Measurements from ENCODE around the gene CRTC2. TPM values are rescaled to one million over a fixed set of nuclear protein-coding genes. Genes with fewer than 3 reads are reported as not detected.
"Not testable (repeated sequence)": the region's sequence is repeated elsewhere in the genome, so short reads cannot be mapped to it uniquely, and the experiment has no call there.

CRTC2 gene
- total RNA-seq, 2 experiments from 2014 or later, result 56.4 to 67.0 TPM

- H3K27ac Mint-ChIP-seq, result no peak overlapping the region
These were observed 50.3 kb downstream of the CRTC2 start for GRCh38 chr1:153908071-153908470.

DNA sequence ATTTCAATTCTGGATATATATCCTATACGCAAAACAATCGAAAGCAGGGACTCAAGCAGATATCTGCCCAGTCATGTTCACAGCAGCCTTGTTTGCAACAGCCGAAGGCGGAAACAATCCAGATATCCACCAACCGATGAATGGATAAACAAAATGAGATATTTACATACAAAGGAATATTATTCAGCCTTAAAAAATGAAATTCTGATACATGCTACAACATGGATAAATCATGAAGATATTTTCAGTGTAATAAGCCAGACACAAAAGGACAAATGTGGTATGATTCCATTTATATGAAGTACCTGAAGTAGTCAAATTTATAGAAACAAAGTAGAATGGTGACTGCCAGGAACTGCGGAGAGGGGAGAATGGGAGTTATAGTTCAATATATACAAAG is 51.3 kb downstream of the CRTC2 start:
- Mint-ChIP-seq H3K36me3 (peaks cover 35% of the 10 kb centered on the region), H3K27ac (peak overlapping the region; percentile 19), H3K27me3 (no peaks in the 10 kb centered on the region)

More at GRCh38 chr1:153908071-153908470, 50.3 kb downstream of the CRTC2 start:
- Mint-ChIP-seq H3K4me3 (no peak overlapping the region), H3K4me1 (peaks cover 43% of the 10 kb centered on the region), H3K27me3 (no peaks in the 10 kb centered on the region), H3K9me3 (peaks cover 7% of the 10 kb centered on the region), H3K36me3 (peaks cover 36% of the 10 kb centered on the region)
- DNase-seq, result no peak

GRCh38 chr1:153906396-153906795 is 52.0 kb downstream of the CRTC2 start:
- Mint-ChIP-seq H3K4me1 (peaks cover 32% of the 10 kb centered on the region), H3K27me3 (no peaks in the 10 kb centered on the region), H3K9me3 (peaks cover 4% of the 10 kb centered on the region), H3K4me3 (no peak overlapping the region), H3K36me3 (peaks cover 31% of the 10 kb centered on the region), H3K27ac (no peak overlapping the region)
- no peak for DNase-seq

More for the DNA sequence above, 51.3 kb downstream of the CRTC2 start:
- H3K9me3 Mint-ChIP-seq, result peaks cover 7% of the 10 kb centered on the region
- no peak for DNase-seq
- no peak overlapping the region for H3K4me3 Mint-ChIP-seq
- H3K4me1 Mint-ChIP-seq, result peaks cover 37% of the 10 kb centered on the region

- H3K27me3 Mint-ChIP-seq, H3K9me3 Mint-ChIP-seq, H3K4me3 Mint-ChIP-seq, DNase-seq: not testable (repeated sequence)
- Mint-ChIP-seq H3K4me1 (peaks cover 28% of the 10 kb centered on the region), H3K27ac (peak overlapping the region; percentile 34), H3K36me3 (peaks cover 30% of the 10 kb centered on the region)
These were observed 52.5 kb downstream of the CRTC2 start for GRCh38 chr1:153905908-153906307.

DNA sequence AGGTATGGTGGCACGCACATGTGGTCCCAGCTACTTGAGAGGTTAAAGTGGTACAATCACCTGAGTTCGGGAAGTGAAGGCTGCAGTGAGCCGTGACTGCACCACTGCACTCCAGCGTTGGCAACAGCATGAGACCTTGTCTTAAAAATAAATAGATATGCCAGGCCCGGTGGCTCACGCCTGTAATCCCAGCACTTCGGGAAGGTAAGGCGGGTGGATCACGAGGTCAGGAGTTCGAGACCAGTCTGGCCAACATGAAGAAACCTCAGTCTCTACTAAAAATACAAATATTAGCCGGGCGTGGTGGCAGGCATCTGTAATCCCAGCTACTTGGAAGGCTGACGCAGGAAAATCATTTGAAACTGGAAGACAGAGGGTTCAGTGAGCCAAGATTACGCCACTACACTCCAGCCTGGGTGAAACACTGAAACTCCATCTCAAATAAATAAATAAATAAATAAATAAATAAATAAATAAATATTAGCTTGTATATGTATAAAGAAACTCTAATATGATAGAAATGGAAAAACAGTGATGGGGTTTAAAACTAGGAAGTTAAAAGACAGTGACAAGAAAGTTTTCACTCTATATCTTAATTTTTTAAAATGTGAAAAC is 54.5 kb downstream of the CRTC2 start:
- Mint-ChIP-seq H3K4me3 (no peak overlapping the region), H3K4me1 (peaks cover 31% of the 10 kb centered on the region), H3K36me3 (peaks cover 36% of the 10 kb centered on the region), H3K27me3 (no peaks in the 10 kb centered on the region), H3K9me3 (peaks cover 2% of the 10 kb centered on the region), H3K27ac (peak overlapping the region; percentile 42)
- DNase-seq, result no peak

GRCh38 chr1:153899509-153899908 is 58.9 kb downstream of the CRTC2 start:
- H3K4me1 Mint-ChIP-seq, result peaks cover 17% of the 10 kb centered on the region
- H3K27me3 Mint-ChIP-seq, result no peaks in the 10 kb centered on the region
- H3K27ac Mint-ChIP-seq, result peak overlapping the region; percentile 34
- H3K36me3 Mint-ChIP-seq, result peaks cover 17% of the 10 kb centered on the region
- no peaks in the 10 kb centered on the region for H3K9me3 Mint-ChIP-seq
- no peak overlapping the region for H3K4me3 Mint-ChIP-seq
- DNase-seq, result no peak

Other genes with a start within 250 kb of the CRTC2 start
- 10 to 100 TPM; 47.9 to 48.0 TPM for gene INTS3, start 230.6 kb downstream of the CRTC2 start, total RNA-seq
- gene SLC27A3, start 183.2 kb downstream of the CRTC2 start, total RNA-seq, result 1 to 10 TPM; 6.4 to 6.9 TPM
- gene GATAD2B, start 35.6 kb downstream of the CRTC2 start, total RNA-seq, result 10 to 100 TPM; 49.4 to 53.1 TPM
- 10 to 100 TPM; 90.2 to 91.4 TPM for gene DENND4B, start 11.9 kb downstream of the CRTC2 start, total RNA-seq
- 10 to 100 TPM; 60.6 to 63.1 TPM for gene SLC39A1, start 4.9 kb upstream of the CRTC2 start, total RNA-seq
- gene CREB3L4, start 9.3 kb upstream of the CRTC2 start, total RNA-seq, result 1 to 10 TPM; 6.8 to 7.3 TPM
- 100 to 1,000 TPM; 204 to 214 TPM for gene JTB, start 19.1 kb upstream of the CRTC2 start, total RNA-seq
- 10 to 100 TPM; 48.7 to 53.5 TPM for gene RAB13, start 27.7 kb upstream of the CRTC2 start, total RNA-seq
- 1,000 to 10,000 TPM; 1,340 to 1,924 TPM for gene RPS27, start 32.1 kb upstream of the CRTC2 start, total RNA-seq
- under 1 TPM in 1 of 2 experiments, not detected in 1; 0.04 TPM for gene NUP210L, start 196.5 kb upstream of the CRTC2 start, total RNA-seq
- 100 to 1,000 TPM; 725 to 753 TPM for gene TPM3, start 233.5 kb upstream of the CRTC2 start, total RNA-seq
- not detected for gene CFAP141, start 247.7 kb upstream of the CRTC2 start, total RNA-seq

All from activated naive CD8-positive, alpha-beta T cell treated with anti-CD3 and anti-CD28 coated beads for 36 hours (primary cell).